Fibroblast of gingiva (primary cell): ENCODE data around the gene FABP1.

Experiments
- DNase-seq: peaks from one replicate; pipeline ENCODE4 v3.0.0-alpha.2; 2011; ENCODE audit warnings: low read depth

The FABP1 gene

GRCh38 chr2:88114889-88115288 is 13.0 kb downstream of the FABP1 start:
- DNase-seq, result peak; percentile 48

GRCh38 chr2:88113069-88113468 is 14.8 kb downstream of the FABP1 start:
- DNase-seq, result no peak

DNA sequence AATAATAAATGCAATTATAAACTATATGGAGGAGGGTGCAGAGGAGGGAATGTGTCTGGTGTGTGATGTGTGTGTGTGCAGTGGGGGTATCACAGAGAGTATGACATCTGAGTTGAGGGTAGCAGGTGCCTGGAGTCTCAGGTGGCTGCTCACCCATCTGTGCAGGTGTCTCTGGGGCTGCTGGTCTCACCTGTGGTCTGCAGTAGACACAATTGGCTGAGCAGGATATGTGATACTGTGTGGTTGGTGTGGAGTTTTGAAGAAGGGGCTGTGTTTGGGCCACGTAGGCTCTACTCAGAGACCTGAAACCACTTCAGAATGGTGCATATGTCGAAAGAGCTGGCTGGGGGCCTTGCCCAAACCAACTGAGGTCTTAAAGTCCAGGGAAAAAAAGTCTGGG is 17.0 kb downstream of the FABP1 start:
- DNase-seq, result no peak

GRCh38 chr2:88108796-88109195 is 19.1 kb downstream of the FABP1 start:
- DNase-seq, result no peak

DNA sequence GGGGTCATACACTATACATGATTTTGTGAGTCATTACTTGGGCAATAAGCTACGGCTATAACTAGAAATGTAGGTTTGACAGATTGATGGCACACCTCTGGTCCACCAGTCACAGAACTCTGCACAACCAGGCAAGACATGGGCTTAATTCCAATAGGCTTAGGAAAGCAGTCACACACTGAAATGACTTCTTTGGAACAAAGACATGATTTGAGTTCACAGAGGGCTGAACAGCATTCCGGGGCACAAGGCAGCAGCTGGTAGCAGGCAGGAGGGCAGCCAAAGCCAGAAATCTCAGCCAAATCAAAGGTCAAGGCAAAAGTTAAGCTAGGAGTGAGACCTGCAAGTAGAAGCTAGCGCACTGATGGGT is 27.4 kb downstream of the FABP1 start:
- DNase-seq, result no peak

GRCh38 chr2:88099798-88100488 is 27.9 kb downstream of the FABP1 start:
- peak; percentile 9 for DNase-seq

DNA sequence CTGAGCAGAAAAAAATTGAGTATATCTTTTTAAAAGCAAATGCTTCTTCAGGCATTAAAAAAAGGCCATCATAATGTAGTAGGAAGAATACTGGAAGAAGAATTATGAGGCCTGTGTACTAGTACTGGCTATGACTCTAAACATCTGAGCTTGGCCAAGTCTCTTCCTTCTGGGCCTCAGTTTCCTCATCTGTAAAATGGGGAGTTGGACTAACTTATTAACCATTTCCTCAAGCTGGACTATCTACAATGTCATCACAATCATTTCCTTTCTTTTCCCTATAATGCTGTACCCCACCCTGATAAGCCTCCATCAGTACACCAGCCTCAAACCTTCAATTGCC is 29.3 kb downstream of the FABP1 start:
- no peak for DNase-seq

DNA sequence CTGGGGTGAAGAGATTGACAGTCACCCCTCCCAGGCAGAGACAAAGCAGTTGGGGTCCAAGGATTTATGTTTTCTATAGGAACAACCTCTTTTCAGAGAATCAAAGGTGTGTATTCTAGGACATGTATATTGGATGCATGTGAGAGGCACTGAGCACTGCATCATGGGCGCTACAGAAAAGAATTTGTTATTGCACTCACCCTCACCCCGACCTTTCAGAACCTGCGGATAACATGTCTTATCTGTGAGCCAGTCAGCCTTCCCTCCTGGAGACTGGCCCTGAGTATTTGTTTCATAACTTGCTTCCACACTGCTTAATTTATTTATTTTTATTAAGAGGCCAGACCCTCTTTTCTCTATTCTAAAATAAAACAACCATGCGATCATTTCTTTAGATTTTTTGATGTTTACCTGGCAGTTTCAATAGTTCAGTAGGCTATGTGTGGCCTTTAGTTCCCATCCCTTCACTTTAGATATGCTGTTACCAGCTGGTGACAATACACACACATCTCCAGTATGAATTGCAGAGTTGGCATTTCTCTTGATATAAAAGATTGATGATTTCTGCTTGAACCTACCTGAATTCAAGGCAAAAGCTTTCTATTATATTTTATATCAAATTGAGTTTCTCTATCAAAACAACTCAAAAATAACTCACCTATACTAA is 29.8 kb downstream of the FABP1 start:
- no peak for DNase-seq

DNA sequence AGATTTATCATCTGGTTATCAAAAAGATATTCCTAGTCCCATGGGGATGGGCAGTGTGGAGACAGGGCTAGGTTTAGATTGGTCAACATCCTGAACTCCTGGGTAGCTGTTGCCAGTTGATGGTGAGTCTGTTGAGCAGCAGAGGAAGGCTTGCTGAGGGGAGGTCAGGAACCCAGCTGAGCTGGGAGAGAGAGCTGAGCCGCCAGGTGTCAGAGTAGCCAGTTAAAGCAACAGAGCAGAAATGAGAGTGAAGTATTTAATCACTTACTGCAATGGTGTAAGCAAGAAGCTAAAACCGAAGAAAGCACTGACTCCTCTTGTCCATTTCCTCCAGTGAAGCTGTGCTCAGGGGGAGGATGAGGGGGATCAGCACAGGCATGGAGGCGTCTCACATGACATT is 30.7 kb downstream of the FABP1 start:
- DNase-seq, result no peak

DNA sequence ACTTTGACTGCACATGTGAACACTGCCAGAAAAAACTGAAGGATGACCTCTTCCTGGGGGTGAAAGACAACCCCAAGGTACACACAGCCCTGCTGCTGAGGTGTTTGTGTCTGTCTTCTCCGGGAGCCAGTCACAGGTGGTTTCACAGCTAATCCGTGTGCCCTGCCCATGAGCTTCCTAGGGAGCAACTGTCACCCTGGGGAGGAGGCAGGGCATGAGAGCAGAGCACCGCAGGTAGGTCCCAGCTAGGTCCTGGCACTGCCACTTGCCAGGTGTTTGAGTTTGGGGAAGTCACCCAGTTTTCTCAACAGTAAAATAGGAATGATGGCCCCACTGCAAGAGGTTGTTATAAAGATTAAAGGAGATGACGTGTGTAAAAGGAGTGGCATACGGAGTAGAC is 31.2 kb downstream of the FABP1 start:
- no peak for DNase-seq

GRCh38 chr2:88095022-88095421 is 32.8 kb downstream of the FABP1 start:
- DNase-seq, result no peak

GRCh38 chr2:88092773-88093172 is 35.1 kb downstream of the FABP1 start:
- DNase-seq, result no peak

- DNase-seq, result no peak
Measured at GRCh38 chr2:88091943-88092342, 35.9 kb downstream of the FABP1 start.

- DNase-seq, result no peak
Measured at GRCh38 chr2:88090446-88091283, 37.2 kb downstream of the FABP1 start.

- DNase-seq, result no peak
Measured at GRCh38 chr2:88088999-88089398, 38.9 kb downstream of the FABP1 start.

DNA sequence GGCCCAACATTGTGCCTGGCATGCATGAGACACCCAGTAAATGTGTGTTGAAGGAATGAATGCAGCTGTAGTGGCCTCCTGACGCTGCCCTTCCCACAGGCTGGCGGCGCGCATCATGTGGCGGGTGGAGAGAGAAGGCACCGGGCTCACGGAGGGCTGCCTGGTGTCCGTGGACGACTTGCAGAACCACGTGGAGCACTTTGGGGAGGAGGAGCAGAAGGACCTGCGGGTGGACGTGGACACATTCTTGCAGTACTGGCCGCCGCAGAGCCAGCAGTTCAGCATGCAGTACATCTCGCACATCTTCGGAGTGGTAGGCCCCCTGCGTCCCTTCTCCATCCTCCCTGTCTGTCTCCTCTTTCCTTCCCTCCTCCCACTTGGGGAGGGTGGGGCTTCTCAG is 40.1 kb downstream of the FABP1 start:
- no peak for DNase-seq

DNA sequence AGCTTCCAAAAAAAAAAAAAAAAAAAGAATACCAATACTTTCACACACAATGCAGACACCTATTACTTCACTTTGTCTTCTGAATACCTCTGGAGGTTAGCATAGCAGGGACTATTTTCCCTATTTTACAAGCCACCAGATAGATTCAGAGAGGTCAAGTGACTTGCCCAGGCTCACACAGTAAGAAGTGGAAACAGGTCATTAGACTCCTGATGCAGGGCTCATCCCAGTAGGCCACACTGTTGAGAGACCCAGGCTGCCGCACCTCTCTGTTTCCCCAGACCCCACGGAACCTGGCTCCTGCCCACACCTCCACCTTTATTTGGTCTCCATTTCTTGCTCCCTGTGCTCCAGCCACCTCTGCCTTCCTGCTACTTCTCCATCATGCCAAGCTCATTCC is 40.8 kb downstream of the FABP1 start:
- no peak for DNase-seq

GRCh38 chr2:88086401-88086800 is 41.5 kb downstream of the FABP1 start:
- no peak for DNase-seq

DNA sequence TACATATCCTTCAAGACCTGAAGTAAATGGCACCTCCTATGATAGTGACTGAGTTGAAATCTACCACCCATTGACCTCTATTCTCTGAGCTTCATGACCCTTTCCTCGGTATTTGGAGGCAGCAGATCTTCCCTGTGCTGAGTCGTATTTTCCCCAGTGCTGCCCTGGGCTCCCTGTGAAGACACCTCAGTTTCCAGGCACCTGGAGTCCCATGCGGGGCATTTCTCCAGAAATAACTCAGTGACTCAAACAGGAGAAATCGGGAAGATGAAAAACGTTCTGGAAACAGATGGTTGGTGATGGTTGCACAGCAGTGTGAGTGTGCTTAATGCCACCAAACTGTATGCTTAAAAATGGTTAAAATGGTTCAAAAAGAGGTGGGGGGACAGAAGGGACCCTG is 42.3 kb downstream of the FABP1 start:
- no peak for DNase-seq

- DNase-seq, result no peak
Measured at GRCh38 chr2:88085099-88085498, 42.8 kb downstream of the FABP1 start.

DNA sequence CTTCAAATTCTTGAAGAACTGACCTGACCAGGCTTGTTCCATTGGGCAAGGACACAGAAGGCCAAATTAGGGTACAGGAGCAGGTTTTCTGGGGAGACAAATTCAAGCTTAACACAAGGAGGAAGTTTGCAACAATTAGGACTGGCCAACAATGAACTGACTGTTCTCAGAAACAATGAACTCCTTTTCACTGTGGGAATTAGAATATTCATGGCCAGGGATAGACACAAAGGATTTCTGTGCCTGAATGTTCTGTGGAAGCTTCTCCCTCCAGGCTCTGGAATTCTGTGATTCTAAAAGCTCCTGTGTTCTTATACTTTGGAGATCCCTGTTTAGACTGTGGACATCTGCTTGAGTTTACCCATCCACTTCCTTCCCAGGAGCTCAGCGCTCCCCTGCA is 45.1 kb downstream of the FABP1 start:
- DNase-seq, result no peak

DNA sequence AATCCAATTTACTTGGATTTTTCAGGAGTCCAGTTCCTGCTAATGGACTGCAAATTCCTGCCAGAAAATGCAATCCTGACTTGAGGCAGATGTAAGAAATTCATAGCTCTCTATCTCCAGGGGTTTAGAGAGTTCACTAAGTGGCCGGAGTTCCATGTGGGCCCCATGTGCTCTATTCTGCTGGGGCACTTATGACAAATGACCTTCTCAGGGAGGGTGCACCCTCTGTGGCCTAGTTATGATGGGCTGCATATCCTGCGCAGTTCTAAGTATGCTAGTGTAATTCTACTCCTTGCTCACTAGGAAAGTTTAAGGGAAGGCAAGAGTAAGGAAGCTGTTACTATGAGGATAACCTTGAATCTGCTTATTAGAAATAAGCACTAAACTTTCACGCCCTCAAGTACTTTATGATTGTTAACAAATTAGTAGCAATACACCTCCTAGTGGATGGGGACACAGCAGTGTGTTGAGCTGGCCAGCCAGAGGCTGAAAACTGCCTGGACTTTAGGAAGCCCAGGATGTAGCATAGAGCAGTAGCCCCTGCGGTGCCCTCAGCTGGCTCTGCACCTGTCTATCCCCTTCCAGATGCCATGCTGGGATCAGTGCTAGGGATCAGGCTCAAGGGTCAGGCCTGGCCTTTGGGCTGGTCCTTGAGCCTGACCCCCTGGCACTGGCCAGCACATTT is 45.8 kb downstream of the FABP1 start:
- DNase-seq, result no peak

GRCh38 chr2:88080545-88080944 is 47.3 kb downstream of the FABP1 start:
- DNase-seq, result no peak
